DMS53 (cell line): Measurements from ENCODE around the gene COL5A1.
"Not testable (repeated sequence)": the region's sequence is repeated elsewhere in the genome, so short reads cannot be mapped to it uniquely, and the experiment has no call there.

Experiments
- DNase-seq: peaks from one replicate; lab custom pipeline; 2025; lab: John Stamatoyannopoulos, UW

The COL5A1 gene

GRCh38 chr9:134838651-134839454 lies 197.2 kb downstream of the COL5A1 start:
- no peak for DNase-seq

- no peak for DNase-seq
Observed at GRCh38 chr9:134839455-134840125, 198.0 kb downstream of the COL5A1 start.

GRCh38 chr9:134840511-134840910 lies 198.9 kb downstream of the COL5A1 start:
- DNase-seq, result no peak

- DNase-seq, result no peak
Observed at GRCh38 chr9:134841180-134841904, 199.7 kb downstream of the COL5A1 start.

GRCh38 chr9:134842321-134842720 lies 200.7 kb downstream of the COL5A1 start:
- no peak for DNase-seq

- no peak for DNase-seq
Observed at GRCh38 chr9:134843740-134844139, 202.1 kb downstream of the COL5A1 start.

DNA sequence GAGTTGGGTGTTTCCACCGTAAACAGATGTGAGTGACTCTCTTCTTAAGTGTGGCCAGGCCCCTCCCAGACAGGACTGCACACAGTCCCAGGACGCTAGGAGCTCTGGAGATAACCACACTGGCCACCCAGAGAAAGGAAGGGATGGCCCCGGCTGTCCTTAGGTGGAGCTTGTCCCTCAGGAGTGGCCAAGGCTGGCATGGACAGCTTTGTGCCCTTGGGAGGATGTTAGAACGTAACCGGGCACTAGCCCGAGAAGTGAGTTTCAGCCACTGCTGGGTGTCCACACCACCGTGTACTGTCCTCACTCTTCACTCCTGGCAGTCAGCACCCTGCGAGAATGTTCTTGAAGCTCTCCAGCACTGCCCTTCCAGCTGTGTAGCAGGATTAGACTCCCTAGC lies 203.2 kb downstream of the COL5A1 start:
- no peak for DNase-seq

DNA sequence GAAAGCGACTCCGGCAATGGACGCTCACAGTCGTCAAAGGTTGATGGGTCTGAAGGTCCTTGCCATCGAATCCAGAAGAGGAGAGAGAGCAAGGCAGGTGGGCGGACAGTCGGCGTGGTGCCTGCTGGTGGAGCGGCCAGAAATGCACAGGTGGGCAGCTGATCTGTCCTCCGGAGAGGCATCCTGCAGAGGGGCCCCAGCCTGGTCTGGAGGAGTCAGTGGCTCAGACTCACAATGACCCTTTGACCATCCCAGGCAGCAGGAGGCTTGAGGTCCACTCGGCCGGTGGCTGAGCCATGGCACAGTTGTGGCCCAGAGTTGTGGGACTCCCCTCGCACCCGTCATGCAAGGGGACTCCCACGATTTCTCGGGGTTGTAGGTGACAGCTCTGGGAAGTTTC lies 204.6 kb downstream of the COL5A1 start:
- no peak for DNase-seq

- DNase-seq, result no peak
Observed at GRCh38 chr9:134846699-134847098, 205.1 kb downstream of the COL5A1 start.

DNA sequence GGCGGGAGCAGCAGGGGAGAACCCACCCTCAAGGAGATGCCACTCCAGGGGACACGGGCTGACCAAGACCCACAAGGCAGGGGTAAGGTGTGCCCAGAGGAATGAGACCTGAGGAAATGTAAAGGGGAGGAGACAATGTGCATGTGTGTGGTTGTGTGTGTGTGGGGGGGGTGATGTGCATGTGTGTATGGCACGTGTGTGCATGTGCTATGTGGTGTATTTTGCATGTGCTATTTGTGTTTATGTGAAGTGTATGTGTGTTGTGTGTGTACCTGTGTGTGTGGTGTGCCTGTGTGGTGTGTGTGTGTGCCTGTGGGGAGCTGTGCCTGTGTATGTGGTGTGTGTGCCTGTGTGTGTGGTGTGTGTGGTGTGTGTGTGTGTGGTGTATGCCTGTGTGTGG lies 205.5 kb downstream of the COL5A1 start:
- no peak for DNase-seq

DNA sequence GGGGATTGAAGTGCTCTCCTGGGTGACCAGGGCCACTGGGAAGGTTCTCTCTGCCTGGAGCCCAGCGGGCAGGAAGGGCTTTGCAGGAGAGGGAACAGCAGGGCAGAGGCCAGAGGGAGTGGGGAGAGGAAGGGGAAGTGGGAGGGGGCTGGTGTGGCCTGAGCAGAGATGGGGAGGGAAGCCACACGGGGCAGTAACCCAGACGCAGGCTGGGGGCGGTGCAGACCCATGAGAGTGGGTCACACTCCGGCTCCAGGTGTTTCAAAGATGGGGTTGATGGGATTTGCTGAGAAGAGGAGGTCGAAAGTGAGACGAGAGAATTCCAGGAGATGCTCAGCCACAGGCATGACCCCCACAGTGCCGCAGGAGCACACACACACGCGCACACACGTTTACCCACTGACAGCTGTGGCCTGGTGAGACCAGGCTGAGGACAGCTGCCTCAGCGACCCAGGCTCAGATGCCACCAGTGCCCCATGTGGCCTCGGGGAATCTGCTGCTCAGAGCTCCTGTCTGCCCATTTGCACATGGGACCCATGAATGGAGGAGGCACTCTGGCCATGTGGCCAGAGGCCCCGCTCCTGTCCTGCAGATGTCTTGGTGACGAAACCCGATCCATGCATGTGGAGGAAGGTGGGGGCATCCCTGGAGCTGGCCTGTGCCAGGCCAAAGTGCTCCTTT lies 206.3 kb downstream of the COL5A1 start:
- no peak for DNase-seq

DNA sequence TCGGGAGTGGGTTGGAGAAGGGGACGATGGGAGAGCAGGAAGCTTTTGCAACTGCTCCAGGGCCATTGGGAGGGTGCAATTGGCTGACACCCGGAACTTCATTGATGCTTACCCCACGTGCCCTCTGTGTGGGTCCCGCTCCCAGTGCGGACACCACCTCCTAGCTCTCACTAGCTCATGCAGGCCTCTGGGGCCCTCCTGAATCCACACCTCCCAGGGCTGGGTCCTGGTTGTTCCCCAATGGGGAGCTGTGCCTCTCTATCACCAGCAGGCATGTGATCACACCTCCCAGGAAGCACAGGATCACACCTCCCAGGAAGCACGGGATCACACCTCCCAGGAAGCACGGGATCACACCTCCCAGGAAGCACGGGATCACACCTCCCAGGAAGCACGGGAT lies 206.9 kb downstream of the COL5A1 start:
- no peak for DNase-seq

DNA sequence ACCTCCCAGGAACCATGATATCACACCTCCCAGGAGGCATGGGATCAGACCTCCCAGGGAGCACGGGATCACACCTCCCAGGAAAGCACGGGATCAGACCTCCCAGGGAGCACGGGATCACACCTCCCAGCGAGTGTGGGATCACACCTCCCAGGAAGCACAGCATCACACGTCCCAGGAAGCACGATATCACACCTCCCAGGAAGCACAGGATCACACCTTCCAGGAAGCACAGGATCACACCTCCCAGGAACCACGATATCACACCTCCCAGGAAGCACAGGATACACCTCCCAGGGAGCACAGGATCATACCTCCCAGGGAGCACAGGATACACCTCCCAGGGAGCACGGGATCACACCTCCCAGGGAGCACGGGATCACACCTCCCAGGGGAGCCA lies 209.0 kb downstream of the COL5A1 start:
- no peak for DNase-seq

GRCh38 chr9:134851020-134851419 lies 209.4 kb downstream of the COL5A1 start:
- DNase-seq, result no peak

DNA sequence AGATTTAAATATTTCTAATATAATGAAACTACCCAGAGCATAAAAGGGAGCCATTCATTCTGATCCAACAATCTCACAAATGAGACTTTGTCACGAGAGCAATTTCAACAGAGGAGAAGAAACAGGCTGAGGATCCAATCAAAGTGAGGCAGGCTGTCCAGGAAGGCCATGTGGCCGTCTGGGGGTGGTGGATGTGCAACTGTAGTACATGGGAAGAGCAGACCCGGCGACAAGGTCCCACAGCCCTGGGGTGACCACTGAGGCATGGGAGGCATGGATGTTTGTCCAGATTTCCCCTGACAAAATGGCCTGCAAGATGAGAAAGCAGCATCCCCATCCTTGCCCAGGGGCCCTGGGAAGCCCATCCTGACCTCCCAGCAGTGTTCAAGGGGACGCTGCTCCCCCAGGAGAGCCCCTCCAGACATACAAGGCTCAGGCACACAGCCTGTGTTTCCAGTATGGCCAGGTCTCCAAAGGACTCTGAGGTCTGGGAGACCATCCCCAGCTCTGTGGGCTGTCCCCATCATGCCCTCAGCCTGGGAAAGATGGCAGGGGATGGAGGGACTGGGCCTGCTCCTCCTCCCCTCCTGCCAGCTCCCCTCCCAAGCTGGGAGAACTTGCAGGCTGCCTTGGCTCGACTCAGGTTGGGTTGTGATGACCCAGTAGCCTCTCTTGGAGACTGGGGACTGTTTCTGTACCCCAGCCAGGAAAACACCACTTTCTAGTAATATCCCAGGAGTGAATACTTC lies 211.5 kb downstream of the COL5A1 start:
- DNase-seq, result no peak

- no peak for DNase-seq
Observed at GRCh38 chr9:134853893-134854292, 212.3 kb downstream of the COL5A1 start.

- no peak for DNase-seq
Observed at GRCh38 chr9:134854541-134854981, 213.0 kb downstream of the COL5A1 start.

- DNase-seq, result no peak
Observed at GRCh38 chr9:134855231-134855899, 213.8 kb downstream of the COL5A1 start.

GRCh38 chr9:134855900-134856377 lies 214.3 kb downstream of the COL5A1 start:
- DNase-seq, result no peak

- DNase-seq, result not testable (repeated sequence)
Observed at GRCh38 chr9:134857451-134857850, 215.8 kb downstream of the COL5A1 start.
